Pulmonary artery endothelial cell (primary cell): ENCODE results near the gene LATS1. TPM values are rescaled to one million over a fixed set of nuclear protein-coding genes. Genes with fewer than 3 reads are reported as not detected.

ENCODE experiments used
- DNase-seq: peaks from one replicate; pipeline ENCODE4 v3.0.0-alpha.2; 2011; ENCODE audit warnings: low read depth, low spot score
- total RNA-seq: library from RNA; depleted of rRNA; stranded (reverse); fragments of >200 nt; gene quantifications from 2 replicates; pipeline ENCODE4 v1.2.3, GENCODE V29; 2014

Gene LATS1
- total RNA-seq, 1 donor from 2014 or later: 6.6 TPM

- DNase-seq: no peak
These were observed 57.9 kb downstream of the LATS1 start for GRCh38 chr6:149660028-149660427.

- no peak for DNase-seq
These were observed 60.5 kb downstream of the LATS1 start for GRCh38 chr6:149657441-149657840.

DNA sequence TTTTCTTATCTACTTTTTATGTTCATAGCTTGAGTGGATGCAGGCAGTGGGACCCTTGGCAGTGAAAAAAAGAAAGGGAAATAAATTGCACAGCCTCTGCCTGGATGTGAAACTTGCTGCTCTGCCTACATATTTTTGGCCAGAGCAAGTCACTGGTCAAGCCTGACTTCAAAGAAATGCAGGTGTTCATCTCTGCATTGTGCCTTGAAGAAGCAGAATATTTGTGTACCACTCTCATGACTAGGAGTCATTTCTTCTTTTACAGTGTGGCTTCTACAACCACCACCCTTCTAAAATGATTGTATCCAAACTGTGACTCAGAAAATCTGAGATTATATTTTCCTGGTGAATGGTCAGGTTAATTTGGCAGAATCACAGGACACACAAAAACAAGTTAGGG is 66.8 kb downstream of the LATS1 start:
- DNase-seq: no peak

DNA sequence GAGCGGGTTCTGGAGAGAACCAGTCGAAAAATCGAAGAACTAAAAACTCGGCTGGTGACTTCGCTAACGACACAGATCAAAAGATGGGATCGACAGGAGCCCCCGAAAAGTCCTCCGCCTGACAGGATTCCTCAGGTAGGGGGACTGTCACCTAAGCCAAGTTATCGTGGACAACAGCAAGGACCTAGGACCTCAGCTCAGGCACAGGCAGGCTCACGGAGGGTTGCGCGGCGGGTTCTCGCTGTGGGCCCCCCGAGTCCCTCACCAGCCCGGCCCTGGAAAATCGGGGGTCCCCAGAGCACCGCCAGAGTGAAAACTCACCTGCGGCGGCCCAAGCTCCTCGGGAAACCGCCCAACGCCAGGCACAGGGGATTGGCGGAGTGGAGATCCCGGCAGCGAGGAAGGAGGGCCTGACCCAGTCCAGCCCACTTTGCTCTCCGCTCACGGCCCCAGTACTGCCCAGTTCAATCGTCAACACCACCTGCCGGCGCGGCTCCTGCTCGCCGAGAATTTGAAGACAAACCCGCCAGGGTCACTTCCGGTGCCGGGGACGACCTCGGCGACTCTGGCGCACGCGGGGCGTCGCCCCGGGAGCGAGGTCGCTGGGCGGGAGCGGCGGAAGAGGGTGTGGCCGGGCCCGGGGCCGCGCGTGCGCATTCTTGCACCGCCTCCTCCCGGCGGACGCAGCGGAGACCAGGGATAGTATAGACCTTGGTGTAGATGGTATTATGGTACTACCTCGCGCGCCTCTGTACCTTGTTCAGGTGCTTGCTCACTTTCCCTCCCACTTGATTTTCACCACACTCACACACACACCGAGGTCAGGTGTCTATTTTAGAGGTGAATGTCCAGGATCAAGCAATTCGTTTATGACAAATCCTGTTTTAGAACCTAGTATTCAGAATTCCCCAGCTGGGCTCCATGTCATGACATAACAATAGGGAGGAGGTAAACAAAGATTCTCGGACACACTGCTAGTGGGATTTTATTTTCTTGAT is 69.5 kb downstream of the LATS1 start, which contains the start of gene KATNA1:
Gene KATNA1 (minus strand): TSS at position 567 of the 998 bp plus-strand sequence. CDS start 10,167 bp downstream, outside the sequence.
- peak; percentile 10 for DNase-seq

GRCh38 chr6:149646599-149646998 is 71.3 kb downstream of the LATS1 start:
- DNase-seq: no peak

- DNase-seq: no peak
These were observed 74.9 kb downstream of the LATS1 start for GRCh38 chr6:149642829-149643580.

DNA sequence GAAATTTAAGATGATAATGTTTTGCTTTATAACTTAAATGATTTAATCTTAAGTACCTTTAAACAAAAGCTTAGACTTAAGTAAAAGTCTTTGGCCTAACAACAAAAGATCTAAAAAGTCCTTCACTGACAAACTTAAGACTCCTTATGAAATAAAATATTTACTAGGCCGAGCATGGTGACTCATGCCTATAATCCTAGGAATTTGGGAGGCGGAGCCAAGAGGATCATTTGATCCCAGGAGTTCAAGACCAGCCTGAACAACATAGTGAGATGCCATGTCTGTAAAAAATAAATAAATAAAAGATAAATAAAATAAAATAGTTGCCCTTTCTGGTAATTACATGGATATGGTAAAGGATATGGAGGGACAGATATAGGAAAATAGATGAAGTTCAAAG is 81.8 kb downstream of the LATS1 start:
- no peak for DNase-seq

GRCh38 chr6:149634315-149634714 is 83.6 kb downstream of the LATS1 start:
- DNase-seq: no peak

DNA sequence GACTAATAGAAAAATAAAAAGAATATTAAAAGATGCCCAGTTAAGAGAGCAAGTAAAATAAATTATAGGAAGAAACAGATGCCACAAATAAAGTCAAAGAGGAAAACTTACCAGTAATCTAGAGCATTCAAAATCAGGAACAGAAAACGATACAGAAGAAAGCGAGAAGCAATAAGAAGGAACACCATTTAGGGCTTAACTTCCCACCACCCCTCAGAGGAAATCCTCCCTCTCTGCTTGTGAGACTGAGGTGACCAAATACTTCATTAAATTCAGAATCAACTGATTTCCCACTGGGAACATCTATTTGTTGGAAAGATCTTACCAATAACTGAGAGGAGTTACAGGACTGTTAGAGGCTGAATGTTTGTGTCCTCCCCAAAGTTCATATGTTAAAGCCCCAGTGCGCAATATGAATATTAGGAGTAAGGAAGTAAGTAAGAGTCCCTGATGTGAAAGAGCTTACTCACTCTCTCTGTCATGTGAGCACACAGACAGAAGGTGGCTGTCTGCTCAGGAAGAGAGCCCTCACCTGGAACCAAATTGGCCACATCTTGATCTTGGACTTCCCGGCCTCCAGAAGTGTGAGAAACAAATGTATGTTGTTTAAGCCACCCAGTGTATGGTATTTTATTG is 88.9 kb downstream of the LATS1 start:
- DNase-seq: no peak

GRCh38 chr6:149627672-149628071 is 90.2 kb downstream of the LATS1 start:
- no peak for DNase-seq

- no peak for DNase-seq
These were observed 102.1 kb downstream of the LATS1 start for GRCh38 chr6:149615805-149616204.

GRCh38 chr6:149614337-149614736 is 103.6 kb downstream of the LATS1 start:
- DNase-seq: no peak

DNA sequence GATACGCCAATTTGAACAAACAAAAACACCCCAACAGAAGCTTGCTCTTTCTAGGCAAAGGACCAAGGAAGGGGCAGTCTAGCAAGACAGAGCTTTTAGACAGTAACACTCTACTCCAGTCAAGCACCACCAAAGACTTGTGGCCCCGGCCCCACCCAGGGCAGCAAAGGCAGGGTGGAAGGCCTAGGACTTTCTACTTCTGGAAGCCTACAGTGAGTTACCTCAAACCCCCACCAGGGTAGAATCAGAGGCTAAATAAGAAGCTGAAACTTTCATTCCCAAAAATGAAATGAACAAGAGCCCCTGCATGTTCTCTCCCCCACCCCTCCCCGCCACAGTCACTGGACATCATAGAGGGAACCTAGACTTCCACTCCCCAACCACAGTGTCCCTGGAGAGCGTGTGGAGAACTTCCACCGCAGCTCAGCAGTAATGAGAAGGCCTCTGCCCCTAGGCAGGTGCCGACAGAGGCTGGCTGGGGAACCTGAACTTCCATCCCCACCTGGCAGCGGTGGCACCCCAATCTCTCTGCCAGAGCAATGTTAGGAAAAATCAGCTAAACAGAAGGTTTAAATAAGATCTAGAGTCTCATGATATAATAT is 109.4 kb downstream of the LATS1 start:
- DNase-seq: no peak

Other genes starting within 250 kb of the LATS1 start
- gene ZC3H12D, start 233.1 kb downstream of the LATS1 start, total RNA-seq: 0.07 and 0.18 TPM in 2 replicates
- gene PPIL4, start 172.1 kb downstream of the LATS1 start, total RNA-seq: 25.4 and 27.9 TPM in 2 replicates
- 45.7 and 52.4 TPM in 2 replicates for gene GINM1, start 151.7 kb downstream of the LATS1 start, total RNA-seq
- gene KATNA1, start 69.4 kb downstream of the LATS1 start, total RNA-seq: 27.0 and 27.2 TPM in 2 replicates
- gene NUP43, start 28.4 kb upstream of the LATS1 start, total RNA-seq: 33.2 and 47.3 TPM in 2 replicates
- 130 and 165 TPM in 2 replicates for gene PCMT1, start 31.6 kb upstream of the LATS1 start, total RNA-seq
- 20.1 and 30.6 TPM in 2 replicates for gene LRP11, start 146.3 kb upstream of the LATS1 start, total RNA-seq
- under 0.01 and 0.07 TPM in 2 replicates for gene RAET1E, start 180.0 kb upstream of the LATS1 start, total RNA-seq
- gene RAET1G, start 205.0 kb upstream of the LATS1 start, total RNA-seq: 0.13 and 0.67 TPM in 2 replicates
- 5.8 and 10.8 TPM in 2 replicates for gene ULBP2, start 223.9 kb upstream of the LATS1 start, total RNA-seq
- 0.11 and 0.20 TPM in 2 replicates for gene ULBP1, start 245.8 kb upstream of the LATS1 start, total RNA-seq